HFFc6 (cell line): ENCODE measurements around the gene ADAMTSL4. TPM values are rescaled to one million over a fixed set of nuclear protein-coding genes. Genes with fewer than 3 reads are reported as not detected.

Experiments
- DNase-seq: peaks from one replicate; pipeline ENCODE4 v3.0.0-alpha.2; 2018
- H3K27ac Mint-ChIP-seq: 2 replicates; pipeline ENCODE4 v1.8.0; 2020; ENCODE audit warnings: mild to moderate bottlenecking, mixed read lengths
- H3K27me3 Mint-ChIP-seq: 2 replicates; pipeline ENCODE4 v1.8.0; 2021; ENCODE audit warnings: mild to moderate bottlenecking, moderate library complexity, mixed read lengths; ENCODE audit not compliant: insufficient read depth
- H3K36me3 Mint-ChIP-seq: 2 replicates; pipeline ENCODE4 v1.8.0; 2021; ENCODE audit warnings: low read depth, mixed read lengths
- H3K4me1 Mint-ChIP-seq: 2 replicates; pipeline ENCODE4 v1.8.0; 2020; ENCODE audit warnings: low read depth, mixed read lengths
- H3K4me3 Mint-ChIP-seq: 2 replicates; pipeline ENCODE4 v1.8.0; 2020; ENCODE audit warnings: mild to moderate bottlenecking, moderate library complexity, mixed read lengths
- H3K9me3 Mint-ChIP-seq: 2 replicates; pipeline ENCODE4 v1.8.0; 2020; ENCODE audit warnings: mild to moderate bottlenecking, mixed read lengths
- CTCF ChIP-seq: fragments of 200-600 bp; sonication (generic); IDR thresholded peaks from 2 replicates; pipeline ENCODE4 v1.5.0; 2021; ENCODE audit warnings: antibody characterized with exemption, mild to moderate bottlenecking
- total RNA-seq, 6 experiments: library from RNA; stranded (reverse); fragmentation: NEBNext Ultra II Directional; extraction: Animal tissue kit (Norgen Biotek cat#: 25700); gene quantifications; 2 replicates in 1 of 6; 3 replicates in 5 of 6; pipeline ENCODE4 v1.2.3, GENCODE V29; 2021

The ADAMTSL4 gene
- total RNA-seq, 6 experiments from 2014 or later, result 33.7 to 61.2 (median 38.2) TPM

GRCh38 chr1:150515328-150516049 is 33.7 kb upstream of the ADAMTSL4 start, which contains the start of gene FALEC:
Gene FALEC (plus strand): TSS chr1:150515752.
- H3K27ac Mint-ChIP-seq, result peak within 1 kb of the TSS; percentile 67
- H3K27me3 Mint-ChIP-seq, result peaks cover 3% of the 10 kb centered on the region; the same call in 1 of the 2 replicates
- H3K4me3 Mint-ChIP-seq, result peak within 1 kb of the TSS; percentile 89
- H3K9me3 Mint-ChIP-seq, result no peaks in the 10 kb centered on the region
- no peak for TF ChIP-seq CTCF
- H3K4me1 Mint-ChIP-seq, result peaks cover 34% of the 10 kb centered on the region
- peak; percentile 94 for DNase-seq
- H3K36me3 Mint-ChIP-seq, result peaks cover 22% of the 10 kb centered on the region

- no peak for DNase-seq
- Mint-ChIP-seq H3K36me3 (peaks cover 18% of the 10 kb centered on the region), H3K27ac (peak overlapping the region; percentile 67), H3K4me1 (peaks cover 34% of the 10 kb centered on the region), H3K4me3 (peak overlapping the region; percentile 89), H3K27me3 (peaks cover 3% of the 10 kb centered on the region; the same call in 1 of the 2 replicates), H3K9me3 (no peaks in the 10 kb centered on the region)
- no peak for TF ChIP-seq CTCF
Measured at GRCh38 chr1:150516050-150516591, 33.1 kb upstream of the ADAMTSL4 start.

DNA sequence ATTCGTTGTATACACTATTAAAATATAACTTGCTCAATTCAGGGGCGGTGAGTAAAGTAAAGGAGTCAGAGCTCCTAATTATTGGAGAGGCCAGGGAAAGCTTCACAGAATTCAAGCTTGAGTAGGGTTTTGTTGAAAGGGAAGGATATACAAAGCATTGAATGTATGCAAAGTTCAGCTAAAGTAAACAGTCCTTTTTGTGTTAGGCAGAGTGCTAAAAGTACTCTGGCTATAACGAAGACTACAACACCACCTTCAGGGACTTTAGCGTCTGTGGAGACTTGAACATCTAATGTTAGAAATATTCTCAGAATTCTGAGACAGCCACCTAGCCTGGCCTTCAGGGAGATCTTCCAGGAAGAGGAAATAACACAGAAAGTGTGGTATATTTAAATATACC is 32.6 kb upstream of the ADAMTSL4 start:
- no peak for DNase-seq
- H3K27me3 Mint-ChIP-seq, result peaks cover 3% of the 10 kb centered on the region; the same call in 1 of the 2 replicates
- no peak for TF ChIP-seq CTCF
- H3K4me1 Mint-ChIP-seq, result peaks cover 34% of the 10 kb centered on the region
- peaks cover 15% of the 10 kb centered on the region for H3K36me3 Mint-ChIP-seq
- H3K9me3 Mint-ChIP-seq, result no peaks in the 10 kb centered on the region
- H3K4me3 Mint-ChIP-seq, result peak overlapping the region; percentile 89
- peak overlapping the region; percentile 67 for H3K27ac Mint-ChIP-seq

DNA sequence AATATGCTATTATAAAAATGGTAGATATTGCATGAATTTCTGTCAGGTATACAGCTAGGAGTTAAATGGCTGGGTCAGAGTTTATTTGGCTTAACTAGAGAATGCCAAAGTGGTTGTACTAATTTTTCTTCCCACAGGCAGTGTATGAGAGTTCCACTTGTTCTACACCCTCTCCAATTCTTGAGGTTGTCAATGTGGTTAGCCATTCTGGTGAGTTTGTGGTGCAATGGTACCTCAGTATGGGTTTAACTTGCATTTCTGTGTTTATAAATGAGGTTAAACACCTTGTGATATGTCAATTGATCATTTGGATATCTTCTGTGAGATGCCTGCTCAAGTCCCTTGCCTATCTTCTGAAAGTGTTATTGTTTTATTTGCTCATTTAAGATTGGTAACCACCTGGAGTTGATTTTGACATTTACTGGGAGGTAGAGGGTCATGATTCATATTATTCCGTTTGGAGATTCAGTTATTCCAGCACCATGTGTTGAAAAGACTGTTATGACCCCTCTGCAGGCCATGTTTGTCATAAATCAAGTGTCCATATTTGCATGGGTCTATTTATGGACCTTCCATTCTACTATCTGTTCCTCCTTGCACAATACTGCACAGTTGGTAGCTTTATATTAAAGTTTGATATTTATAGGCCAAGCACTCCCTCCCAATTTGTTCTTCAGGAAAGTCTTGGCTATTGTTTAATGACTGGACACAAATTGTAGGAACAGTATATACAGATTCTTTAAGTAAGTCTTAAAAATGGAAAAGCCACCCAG is 27.8 kb upstream of the ADAMTSL4 start:
- Mint-ChIP-seq H3K27me3 (peaks cover 3% of the 10 kb centered on the region; the same call in 1 of the 2 replicates), H3K27ac (no peak overlapping the region), H3K36me3 (no peaks in the 10 kb centered on the region), H3K9me3 (no peaks in the 10 kb centered on the region), H3K4me1 (peaks cover 7% of the 10 kb centered on the region), H3K4me3 (no peak overlapping the region)
- no peak for DNase-seq
- no peak for TF ChIP-seq CTCF

- H3K9me3 Mint-ChIP-seq, result no peaks in the 10 kb centered on the region
- no peak for TF ChIP-seq CTCF
- H3K27me3 Mint-ChIP-seq, result no peaks in the 10 kb centered on the region
- no peak overlapping the region for H3K4me3 Mint-ChIP-seq
- DNase-seq, result no peak
- no peak overlapping the region for H3K27ac Mint-ChIP-seq
- H3K4me1 Mint-ChIP-seq, result peaks cover 28% of the 10 kb centered on the region
- no peaks in the 10 kb centered on the region for H3K36me3 Mint-ChIP-seq
Measured at GRCh38 chr1:150525348-150525747, 23.9 kb upstream of the ADAMTSL4 start.
